COLO668 (cell line): ENCODE measurements around the gene PDC.
"Not testable (repeated sequence)": the region's sequence is repeated elsewhere in the genome, so short reads cannot be mapped to it uniquely, and the experiment has no call there.

Experiments used
- DNase-seq: peaks from one replicate; lab custom pipeline; 2025; ENCODE audit not compliant: unreplicated experiment; lab: John Stamatoyannopoulos, UW

The PDC gene

GRCh38 chr1:186465946-186466345 is 5.0 kb upstream of the PDC start:
- no peak for DNase-seq

- DNase-seq, result not testable (repeated sequence)
These were observed 4.6 kb upstream of the PDC start for GRCh38 chr1:186465491-186465890.

- DNase-seq, result no peak
These were observed 3.0 kb upstream of the PDC start for GRCh38 chr1:186463926-186464325.

DNA sequence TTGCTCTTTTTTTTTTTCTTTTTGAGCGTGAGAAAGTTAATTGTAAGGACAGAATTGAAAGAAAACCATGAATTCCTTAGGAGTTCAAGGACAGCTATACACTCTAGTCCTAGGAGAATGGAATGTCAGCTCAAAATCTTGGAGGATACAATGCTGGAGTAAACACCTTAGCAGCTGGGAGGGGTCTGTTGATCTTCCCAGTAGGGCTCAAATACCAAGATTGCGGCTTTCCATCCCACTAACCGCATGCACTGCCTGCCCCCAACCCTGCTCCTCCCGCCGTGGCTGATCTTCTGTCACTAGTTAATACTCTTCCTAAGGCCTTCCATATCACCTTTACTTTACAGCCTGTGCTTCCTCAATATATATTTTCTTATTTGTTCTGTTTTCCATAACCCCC is 2.6 kb upstream of the PDC start:
- no peak for DNase-seq

DNA sequence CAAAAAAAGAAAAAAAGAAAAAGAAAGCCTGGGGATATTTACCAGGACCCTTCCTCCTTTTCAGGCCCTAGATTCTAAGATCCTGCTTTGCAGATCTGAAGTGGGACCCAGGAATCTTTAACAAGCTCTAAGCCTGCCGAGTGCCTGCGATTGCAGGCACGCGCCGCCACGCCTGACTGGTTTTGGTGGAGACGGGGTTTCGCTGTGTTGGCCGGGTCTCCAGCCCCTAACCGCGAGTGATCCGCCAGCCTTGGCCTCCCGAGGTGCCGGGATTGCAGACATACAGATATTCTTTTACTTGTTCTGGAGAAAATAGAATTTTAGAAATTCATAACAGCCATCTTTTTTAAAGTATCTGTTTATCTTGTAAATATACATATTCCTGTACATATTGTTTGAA is 1.8 kb downstream of the PDC start:
- not testable (repeated sequence) for DNase-seq

DNA sequence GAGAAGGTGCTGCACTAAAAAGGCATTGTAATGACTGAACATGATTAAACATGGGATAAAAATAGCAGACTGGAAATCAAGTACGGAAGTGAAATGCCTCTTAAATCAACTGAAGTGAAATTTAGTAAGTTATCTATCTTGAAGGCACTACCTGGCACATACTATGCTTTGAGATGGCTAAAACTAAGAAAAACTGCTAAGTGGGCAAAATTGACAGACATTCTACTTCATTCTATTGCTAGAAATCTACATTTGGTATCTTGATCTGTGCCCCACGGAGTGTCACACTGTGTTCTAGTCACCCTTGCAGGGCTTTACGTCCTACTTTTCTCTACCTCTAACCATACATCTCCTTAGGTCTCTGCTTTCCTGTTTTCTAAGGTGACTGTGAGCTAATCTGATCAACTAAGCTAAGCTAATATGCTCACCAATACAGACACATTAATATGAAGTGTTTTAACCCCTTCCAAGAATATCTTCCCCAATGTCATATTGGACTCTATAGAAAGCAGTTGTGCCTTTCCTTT is 4.1 kb downstream of the PDC start:
- peak; percentile 7 for DNase-seq

GRCh38 chr1:186454981-186455380 is 5.9 kb downstream of the PDC start:
- DNase-seq, result no peak

DNA sequence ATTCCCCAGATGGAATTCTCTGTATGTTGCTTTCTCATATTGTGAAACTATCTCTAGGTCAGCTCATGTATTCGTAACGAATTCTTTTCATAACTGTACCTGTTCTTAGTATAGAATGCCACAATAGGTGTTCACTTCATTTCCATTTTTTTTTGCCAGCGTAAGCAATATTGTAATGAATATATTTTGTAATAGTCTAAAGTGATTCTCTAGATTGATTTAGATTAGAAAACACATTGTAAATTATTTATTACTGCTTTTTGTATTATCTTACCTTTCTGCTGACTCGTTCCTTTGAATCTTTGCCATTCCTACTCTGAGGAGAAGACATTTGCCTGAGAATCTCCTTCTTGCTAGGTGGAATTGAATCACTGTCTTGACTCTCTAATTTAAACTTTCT is 14.8 kb downstream of the PDC start:
- DNase-seq, result no peak

DNA sequence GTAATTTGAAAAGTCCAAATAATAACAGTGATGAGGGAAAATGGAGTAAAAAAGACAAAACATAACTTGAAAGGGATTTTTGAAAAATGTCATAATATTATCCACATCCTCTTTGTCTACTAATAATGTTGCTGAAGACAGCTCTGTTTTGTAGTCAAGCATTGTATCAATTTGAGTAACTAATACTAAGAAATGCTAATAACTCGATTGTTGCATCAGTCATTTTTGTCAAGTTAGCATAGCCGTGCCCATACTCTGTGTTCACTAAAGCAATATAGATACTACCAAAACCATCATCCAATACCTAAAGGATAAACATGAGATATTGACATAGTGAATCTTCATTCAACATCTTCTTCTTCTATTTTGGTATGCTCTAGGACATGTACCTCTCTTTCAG is 17.3 kb downstream of the PDC start:
- no peak for DNase-seq

GRCh38 chr1:186442651-186443375 is 18.1 kb downstream of the PDC start:
- no peak for DNase-seq

DNA sequence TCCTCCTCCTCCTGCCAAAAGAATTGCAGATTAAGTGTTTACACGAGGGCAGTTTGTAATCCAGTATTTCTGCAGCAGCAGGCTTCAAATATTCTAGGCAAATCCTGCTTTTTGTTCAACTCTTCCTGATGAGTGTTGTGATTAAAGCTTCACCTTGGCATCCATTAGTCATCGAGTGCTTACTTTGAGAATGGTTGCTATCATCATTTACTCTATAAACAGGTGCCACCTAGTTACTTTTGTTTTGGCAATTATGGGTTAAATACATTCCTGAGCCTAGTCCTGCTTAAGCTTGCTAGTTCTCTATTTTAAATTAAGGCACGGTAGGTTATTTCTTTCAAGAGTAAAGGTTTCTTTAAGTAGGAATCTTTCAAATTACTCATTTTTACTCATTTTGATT is 20.3 kb downstream of the PDC start:
- no peak for DNase-seq

DNA sequence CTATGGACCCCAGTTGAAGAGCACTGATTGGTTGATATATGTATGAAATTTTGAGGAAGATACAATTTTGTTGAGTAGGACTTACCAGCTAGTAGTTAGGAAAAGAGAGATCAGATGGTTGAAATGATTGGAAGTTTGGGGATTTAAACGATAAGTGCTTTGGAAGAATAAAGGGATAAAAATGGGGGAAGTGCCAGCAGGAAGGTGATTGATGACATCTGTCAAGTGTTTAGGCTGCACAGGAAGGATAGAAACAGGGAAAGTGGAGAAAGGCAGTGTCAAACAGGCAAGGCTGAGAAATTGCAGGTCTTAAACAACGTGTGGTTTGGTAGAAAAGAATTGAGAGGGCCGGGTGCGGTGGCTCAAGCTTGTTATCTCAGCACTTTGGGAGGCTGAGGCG is 22.3 kb downstream of the PDC start:
- DNase-seq, result no peak

DNA sequence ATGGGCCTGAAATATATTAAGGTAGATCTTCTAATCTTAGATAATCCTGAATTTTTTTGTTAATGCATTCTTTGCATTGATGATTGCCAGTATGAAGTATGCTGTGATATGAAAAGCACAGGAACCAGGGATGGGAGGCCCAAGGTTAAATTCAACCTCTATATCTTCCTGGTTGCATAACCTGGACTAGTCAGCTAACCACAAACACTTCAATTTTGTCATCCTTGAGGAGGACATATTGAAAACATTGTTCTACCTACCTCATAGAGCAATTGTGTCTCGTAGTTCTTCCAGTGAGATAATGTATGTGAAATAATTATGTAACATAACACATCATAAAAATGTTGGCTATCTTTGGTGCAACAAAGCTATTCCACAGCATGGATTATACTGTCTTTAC is 25.6 kb downstream of the PDC start:
- no peak for DNase-seq

DNA sequence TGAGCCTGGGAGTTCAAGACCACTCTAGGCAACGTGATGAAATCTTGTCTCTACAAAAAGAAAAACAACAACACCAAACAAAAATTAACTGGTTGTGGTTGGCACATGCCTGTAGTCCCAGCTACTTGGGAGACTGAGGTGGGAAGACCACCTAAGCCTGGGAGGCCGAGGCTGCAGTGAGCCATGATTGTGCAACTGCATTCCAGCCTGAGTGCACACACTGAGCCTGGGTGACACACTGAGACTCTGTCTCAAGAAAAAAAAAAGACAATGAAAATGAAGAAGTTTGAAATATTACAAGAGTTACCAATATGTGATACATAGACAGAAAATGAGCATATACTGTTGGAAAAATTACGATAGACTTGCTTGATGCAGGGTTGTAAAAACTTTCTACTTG is 31.9 kb downstream of the PDC start:
- DNase-seq, result no peak

- no peak for DNase-seq
These were observed 34.8 kb downstream of the PDC start for GRCh38 chr1:186426118-186426517.

DNA sequence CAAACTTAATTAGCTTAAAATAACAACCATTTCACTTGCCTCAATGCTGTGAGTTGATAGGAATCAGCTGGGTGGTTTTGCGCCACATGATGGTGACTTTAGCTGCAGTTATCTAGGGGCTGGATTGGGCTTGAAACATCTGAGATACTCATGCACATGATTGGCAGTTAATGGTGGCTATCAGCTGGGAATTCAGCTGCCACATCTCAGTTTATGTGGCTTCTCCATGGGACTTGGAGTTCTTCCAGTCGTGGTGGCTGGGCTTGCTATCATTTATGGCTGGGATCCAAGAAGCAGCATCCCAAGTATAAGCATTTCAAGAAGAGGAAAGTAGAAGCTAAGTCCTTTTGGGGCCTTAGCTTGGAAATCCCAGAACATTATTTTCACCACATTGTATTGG is 36.4 kb downstream of the PDC start:
- DNase-seq, result no peak

- DNase-seq, result no peak
These were observed 39.5 kb downstream of the PDC start for GRCh38 chr1:186421446-186421845.

GRCh38 chr1:186420923-186421322 is 40.0 kb downstream of the PDC start:
- no peak for DNase-seq

DNA sequence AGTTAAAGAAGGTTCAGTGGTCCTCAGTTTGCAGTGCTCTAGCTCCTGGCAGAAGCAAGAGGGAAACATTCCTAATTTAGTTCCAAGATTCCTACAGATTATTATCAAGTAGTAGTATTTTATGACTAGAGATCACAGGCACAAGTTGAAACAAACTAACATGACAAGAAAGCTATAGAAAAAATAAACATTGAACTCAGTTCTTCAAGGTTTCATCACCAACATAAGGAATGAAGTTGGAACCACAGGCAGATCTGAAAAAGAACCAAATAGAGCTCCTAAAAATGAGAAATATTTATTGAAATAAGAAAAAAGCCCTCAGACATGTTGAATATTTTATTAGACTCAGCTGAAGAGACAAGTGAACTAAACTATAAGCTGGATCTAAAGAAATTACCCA is 40.6 kb downstream of the PDC start:
- DNase-seq, result no peak

DNA sequence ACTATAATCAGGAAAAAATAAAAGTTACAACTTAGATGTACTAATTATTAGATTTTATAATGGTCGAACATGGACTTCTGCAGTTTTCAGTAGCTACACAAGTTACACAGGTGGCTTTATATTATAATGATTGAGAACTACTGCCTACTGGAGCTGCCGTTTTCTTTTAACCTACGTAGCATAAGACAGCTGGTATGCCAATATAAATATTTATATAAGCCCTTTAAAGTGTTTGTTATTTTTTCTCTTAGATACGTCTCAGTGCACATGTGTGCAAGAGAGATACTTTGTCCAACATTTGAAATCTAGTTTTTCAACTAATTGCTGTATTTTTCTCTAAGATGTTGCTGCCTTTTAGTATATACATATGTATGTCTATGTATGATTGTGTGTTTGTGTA is 42.4 kb downstream of the PDC start:
- DNase-seq, result no peak

DNA sequence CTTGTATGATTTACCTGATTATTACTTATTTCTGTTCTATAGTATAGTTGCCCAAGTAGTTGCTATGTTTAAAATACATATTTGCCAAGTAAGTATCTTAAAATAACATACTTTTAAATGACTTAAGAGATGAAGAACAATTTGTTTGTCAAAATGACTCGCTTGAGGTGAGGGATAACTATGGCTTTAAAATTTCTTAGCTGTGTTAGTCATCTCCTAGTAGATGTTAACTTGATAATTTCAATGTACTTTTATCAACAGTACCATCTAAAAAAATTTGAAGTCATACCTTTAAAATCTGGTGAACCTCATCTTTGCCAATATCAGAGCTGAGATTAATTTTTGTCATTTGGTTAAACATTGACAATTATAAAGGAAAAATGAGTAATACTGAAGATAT is 47.6 kb downstream of the PDC start:
- no peak for DNase-seq

- no peak for DNase-seq
These were observed 51.8 kb downstream of the PDC start for GRCh38 chr1:186409091-186409490.

DNA sequence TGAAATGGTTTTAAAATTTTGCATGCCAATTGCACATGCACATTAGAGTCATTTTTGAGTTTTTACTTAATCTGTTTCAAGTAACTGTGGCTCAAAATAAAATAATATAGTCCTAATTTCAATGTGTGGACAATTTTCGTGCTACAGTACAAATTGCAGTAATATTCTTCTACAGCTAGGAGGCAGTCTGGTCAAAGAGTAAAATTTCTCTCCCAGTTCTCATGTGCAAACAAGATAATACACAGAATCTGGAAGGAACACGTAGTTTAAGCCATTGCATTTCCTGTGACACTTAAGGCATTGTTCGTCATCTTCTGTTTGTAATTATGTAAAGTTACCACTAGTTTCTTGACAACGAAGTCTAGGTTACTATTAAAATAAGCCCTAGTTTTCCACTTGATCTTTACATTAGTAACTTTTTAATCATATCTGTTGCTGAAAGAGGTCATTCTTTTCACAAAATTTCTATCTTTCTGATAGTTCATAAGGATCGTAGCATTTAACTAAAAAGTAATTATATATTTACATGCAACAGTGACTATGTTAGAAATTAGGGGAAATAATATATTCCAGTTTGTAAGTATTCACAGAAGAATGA is 56.4 kb downstream of the PDC start:
- no peak for DNase-seq
